Right renal pelvis (tissue), 4 donors: ENCODE results near the gene CEP104. TPM values are rescaled to one million over a fixed set of nuclear protein-coding genes. Genes with fewer than 3 reads are reported as not detected.

Experiments used
- DNase-seq, 4 donors: peaks; one replicate each; pipeline ENCODE4 v3.0.0-alpha.2; 2013; ENCODE audit warnings: low read depth in 4 of 4, low spot score in 3 of 4, missing footprints in 1 of 4
- polyA plus RNA-seq, 4 donors: library from polyadenylated mRNA; unstranded; fragments of 120-200 nt; gene quantifications; one replicate each; pipeline ENCODE4 v1.2.1, GENCODE V29; 2013; ENCODE audit not compliant: insufficient read length in 4 of 4

CEP104 gene
- polyA plus RNA-seq, 4 donors = 30.0 to 36.2 (median 33.9) TPM

DNA sequence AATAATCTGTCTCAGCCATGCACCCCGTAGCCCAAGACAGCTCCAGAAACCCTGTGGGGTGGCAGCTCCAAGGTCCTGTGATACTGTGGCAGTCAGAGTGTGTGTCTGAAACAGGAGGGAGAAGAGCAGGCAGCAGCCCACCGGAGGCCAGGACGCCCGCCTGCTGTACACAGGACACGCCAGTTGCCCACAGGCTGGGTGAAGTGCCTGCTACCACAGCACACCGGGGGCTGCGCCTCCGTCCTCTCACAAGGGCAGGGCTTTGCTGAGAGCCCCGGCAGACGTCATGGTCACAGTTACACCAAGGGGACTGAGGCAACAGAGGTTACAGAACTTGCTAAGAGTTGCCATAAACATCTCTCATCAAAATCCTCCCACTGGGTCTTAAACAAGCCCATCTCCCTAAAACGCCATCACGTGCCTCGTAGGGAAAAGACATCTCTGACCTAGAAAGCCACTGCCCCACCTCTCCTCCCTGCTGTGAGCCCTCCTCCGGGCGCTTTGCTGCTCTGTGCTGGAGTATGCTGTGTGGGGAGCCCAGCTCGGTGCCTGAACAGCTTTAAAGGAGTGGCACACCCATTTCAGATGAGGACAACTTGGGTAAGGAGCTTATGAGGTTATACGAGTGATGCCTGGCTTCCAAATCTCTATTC is 37.7 kb upstream of the CEP104 start:
- DNase-seq = no peak

DNA sequence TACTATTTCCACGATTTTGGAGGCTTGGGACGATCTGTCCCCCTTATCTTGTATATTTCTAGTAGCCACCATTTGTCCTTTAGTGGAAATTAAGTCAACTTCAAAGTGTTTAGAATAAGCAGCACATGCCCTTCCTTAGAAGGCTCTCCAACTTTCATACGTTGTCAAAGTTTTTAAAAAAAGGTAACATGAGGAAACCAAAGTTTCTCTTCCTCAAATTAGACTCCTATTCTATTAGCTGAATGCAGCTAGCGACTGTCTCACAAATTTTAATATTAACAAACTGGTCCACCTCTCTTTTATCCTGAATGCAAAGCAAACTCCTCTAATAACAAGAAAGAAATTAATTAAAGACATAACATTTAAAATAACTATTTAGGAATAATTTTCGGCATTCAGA is 36.2 kb upstream of the CEP104 start:
- DNase-seq = no peak

DNA sequence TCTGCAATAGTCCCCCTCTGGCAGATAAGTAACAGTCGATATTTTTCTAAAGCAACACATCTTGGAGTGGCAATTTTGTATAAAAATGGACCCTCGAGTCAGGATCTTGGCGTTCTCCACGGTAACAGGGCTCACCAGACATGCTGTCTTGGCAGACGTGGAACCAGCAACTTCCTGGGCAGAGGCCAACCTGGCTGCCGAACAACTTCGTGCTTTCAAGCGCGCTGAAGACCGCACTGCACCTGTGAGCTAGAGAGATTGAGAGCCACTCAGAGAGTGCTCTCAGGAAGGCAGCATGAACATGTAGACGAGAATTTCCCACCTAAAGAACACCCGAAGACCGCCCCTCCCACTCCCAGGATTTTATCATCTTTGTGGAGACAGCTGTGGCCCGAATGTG is 35.7 kb upstream of the CEP104 start:
- DNase-seq = no peak

DNA sequence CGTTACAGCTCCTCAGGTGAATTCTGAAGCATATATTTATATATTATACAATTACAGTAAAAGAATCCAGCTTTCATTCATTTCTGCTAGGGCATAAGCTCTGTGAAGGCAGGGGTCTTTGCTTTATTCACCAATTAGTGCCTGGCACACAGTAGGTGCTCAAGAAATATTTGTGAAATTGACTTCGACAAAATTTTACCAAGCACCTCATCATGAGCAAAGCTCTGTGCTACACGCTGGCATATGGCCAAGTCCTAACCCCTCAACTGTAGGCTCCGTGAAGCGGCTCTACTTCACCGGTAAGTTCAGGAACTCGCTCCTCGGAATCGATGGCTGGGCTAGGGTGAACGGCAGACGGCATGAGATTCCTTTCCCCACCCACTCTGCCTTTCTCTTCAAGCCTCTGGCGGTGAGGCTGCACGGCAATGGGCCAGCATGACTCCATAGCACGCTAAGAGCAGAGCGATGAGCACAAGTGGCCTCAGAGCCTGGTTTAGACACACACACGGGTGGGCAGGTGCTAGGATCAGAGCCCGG is 34.4 kb upstream of the CEP104 start:
- DNase-seq = no peak

DNA sequence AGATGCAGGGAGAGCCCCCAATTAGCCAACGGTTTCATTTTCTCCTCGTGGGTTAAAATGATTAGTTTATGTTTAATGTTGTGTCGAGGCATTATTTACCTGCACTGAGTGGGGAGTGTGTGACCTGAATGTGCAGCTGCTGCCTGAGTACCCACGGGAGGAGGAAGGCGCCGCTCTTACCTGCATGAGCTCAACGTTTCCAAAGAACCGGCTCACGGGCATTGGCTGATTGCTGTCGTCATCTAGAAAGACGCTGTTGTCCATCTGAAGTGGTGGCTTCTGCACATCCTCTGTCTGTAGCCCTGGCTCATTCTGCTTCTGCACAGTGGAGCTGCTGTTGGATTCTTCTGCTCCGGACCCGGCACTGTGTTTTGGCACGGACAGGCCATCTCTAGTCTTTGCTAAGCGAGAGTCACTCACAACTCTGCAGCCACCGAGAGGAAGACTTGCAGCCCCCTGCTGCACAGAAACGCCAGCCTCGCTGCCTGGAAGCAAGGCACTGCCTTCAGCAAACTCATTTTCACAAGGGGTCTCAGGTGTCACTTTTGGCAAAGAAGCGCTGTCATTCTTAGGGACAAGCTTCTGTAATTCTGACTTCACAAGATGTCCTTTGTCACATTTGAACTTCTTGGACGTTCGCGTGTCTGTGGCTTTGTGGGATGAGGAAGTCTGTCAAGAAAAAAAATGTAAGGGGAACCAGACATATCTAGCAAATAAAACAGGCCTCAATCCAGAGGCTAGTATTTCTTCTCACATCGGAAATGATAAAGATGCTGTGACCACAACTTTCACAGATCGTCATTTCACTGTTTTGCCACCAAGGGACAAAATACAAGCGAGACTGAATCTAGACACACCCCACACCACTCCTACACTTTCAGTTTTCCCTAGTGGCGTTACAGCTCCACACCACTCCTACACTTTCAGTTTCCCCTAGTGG is 33.6 kb upstream of the CEP104 start:
- no peak for DNase-seq

GRCh38 chr1:3889936-3890335 is 32.9 kb upstream of the CEP104 start:
- DNase-seq = no peak

DNA sequence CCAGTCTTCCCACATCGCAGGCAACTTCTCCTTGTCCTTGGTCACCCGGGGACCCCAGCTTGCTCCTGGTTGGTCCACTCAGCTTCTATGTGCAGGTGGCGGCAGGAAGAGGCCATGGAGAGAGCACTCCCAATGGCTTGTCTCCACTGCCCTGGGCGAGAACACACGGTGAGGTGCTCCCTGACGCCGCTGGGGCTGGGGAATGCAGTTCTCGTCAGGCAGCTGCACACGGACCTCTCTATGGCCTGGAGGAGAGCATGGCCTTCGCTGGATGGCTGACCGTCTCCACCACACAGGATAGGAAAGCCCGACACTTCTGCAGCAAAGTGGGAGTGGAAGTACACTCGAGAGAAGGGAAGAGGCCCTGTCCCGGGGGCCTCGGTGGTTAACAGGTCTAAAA is 31.3 kb upstream of the CEP104 start:
- DNase-seq = no peak

DNA sequence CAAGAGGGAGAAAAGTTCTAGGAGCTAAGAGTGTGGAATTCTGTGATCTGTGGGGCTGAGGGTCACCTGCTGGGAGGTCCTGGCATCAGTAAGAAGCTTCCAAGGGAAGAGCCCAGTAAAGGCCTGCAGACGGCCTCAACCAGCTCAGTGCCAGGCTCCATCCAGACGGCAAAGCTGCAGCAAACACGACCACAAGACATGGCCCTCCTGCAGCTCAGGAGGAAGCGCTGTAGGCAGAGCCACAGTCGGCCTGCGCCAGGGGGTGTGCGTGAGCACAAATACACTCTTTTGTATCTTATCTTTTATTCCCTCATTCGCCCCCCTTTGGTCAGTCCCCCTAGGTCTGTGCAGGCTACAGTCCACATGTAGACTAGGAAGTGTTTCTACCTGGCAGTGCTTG is 29.7 kb upstream of the CEP104 start:
- no peak for DNase-seq

DNA sequence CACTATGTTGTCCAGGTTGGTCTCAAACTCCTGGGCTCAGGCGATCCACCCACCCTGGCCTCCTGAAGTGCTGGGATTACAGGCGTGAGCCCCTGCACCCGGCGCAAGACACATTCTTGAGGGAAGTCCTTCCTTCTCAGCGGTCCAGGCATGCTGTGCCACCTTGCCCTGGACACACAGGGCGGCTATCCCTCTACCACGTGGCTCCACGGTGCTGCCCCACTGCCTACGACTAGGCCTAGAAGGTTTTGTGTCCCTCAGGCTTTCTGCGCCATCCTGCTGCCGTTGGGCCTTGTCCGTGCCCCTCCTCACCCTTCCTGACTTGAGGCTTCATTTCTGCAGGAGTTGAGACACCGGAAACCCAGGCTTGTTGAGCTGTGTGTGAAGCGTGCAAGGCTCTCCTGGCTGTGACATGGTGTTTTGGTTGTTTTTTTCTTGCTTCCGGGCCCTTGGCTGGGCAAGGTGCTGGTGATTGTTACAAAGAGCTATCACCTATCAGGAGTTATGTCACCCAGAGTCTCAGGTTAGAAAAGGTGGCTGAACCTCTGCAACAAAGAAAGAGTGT is 29.2 kb upstream of the CEP104 start:
- no peak for DNase-seq

GRCh38 chr1:3885611-3886010 is 28.6 kb upstream of the CEP104 start:
- no peak for DNase-seq

DNA sequence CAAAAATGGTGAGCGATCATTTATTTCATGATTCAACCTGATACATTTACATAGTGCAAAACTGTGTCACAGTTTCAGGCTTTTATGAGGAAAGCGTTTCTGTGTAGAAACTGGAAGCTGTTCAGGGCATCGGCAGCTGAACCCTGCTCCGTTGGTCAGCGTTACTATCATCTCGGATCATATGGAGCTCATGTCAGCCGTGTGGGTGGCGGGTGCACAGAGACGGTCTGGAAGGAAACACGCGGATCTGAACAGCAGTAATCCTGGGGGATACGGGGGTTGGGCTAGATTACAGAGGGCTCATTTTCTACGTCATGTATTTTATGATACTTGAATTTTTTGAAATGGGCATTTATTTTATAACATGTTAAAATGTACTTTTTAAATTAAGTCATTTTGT is 28.0 kb upstream of the CEP104 start:
- no peak for DNase-seq

DNA sequence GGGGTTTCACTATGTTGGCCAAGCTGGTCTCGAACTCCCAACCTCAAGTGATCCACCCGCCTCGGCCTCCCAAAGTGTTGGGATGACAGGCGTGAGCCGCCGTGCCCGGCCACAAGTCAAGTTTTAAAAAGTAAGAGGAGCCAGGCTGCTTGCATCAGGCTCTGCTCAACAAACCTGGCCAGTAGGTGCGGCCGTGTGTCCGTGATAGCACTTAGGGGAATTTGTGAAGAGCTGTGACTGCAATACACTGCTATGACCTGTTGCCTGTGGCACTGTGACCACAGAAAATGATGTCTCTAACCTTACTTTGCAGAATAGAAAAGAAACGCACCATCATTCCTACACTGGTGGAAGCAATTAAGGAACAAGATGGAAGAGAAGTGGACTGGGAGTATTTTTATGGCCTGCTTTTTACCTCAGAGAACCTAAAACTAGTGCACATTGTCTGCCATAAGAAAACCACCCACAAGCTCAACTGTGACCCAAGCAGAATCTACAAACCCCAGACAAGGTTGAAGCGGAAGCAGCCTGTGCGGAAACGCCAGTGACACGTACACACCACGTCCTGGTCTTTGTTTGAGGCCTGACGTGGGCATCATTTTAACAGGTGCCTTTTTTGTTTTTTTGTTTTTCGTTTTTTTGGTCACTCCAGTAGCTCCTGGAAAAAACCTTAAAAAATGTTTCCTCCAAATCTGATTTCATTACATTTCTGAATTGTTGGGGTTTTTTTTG is 26.3 kb upstream of the CEP104 start:
- no peak for DNase-seq

DNA sequence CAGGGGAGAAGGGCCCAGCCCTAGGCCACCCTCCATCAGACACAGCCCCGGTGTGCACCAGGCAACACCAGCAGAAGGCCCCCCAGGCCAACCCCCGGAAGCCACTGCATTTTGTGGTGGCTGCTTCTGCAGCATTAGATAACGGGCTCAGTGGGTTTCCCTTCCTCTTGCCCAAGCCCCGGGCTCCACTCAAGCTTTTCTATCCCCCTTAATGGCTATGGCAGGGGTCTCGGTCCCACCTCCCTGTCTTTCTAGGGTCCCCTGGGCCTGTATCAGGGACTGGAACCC is 24.1 kb upstream of the CEP104 start:
- no peak for DNase-seq

DNA sequence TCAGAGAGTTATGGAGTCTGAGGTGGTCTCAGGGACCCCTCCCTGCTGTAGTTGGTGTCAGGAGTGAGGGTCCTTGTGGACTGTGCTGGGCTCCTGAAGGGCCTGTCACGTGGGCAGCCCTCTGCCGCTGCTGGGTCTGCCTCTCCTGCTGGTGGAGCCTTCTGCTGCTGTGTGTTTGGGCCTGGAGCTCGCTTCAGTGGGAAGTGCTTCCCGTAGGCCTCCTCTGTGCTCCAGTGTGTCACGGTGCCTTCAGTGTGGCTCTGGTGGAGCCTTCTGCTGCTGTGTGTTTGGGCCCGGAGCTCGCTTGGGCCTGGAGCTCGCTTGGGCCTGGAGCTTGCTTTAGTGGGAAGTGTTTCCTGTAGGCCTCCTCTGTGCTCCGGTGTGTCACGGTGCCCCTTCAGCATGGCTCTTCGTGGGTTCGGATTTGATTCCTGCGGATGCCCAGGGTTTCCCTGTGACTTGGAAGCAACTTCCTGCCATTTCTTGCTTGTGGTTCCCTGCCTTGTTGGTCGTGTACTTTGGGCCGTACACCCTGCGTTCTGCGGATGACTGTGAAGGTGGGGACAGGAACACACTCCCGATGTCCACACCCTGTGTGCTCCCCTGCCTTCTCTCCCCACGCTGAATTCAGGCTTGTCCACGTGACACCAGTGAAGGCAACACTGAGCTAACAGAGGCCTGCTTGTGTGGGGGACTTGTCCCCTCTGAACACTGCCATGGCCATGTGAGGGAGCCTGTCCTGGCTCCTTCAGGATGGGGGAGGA is 23.6 kb upstream of the CEP104 start:
- DNase-seq = no peak

- DNase-seq = no peak
Measured at GRCh38 chr1:3879787-3880428, 22.9 kb upstream of the CEP104 start.

- no peak for DNase-seq
Measured at GRCh38 chr1:3879099-3879498, 22.1 kb upstream of the CEP104 start.

DNA sequence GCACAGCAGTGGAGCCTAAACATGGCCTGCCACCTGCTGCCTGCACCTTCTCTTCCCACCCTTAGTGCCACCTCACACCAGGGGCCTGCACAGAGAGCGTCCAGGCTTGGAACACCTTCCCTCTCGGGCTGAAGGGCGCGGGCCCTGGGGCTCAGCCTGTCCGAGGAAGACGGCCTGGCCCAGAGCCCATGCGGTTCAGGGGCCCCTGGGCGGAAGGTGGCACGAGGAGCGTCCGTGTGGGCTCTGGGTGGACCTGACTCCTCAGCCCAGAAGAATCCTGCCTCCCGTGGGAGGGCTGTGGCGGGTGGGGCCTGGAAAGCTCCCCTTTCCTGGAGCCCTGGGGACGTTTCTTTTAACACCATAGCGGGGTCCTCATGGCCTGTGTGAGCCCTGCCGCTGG is 19.7 kb upstream of the CEP104 start:
- DNase-seq = no peak

- no peak for DNase-seq
Measured at GRCh38 chr1:3874736-3875135, 17.7 kb upstream of the CEP104 start.

GRCh38 chr1:3872546-3872945 is 15.5 kb upstream of the CEP104 start:
- DNase-seq = no peak

- DNase-seq = no peak
Measured at GRCh38 chr1:3871451-3871805, 14.4 kb upstream of the CEP104 start.
